ENCODE measurements around the gene SLC28A1.

SLC28A1 gene

GRCh38 chr15:84946772-84947489 is 62.5 kb downstream of the SLC28A1 start:
- no peak for FAIRE-seq

DNA sequence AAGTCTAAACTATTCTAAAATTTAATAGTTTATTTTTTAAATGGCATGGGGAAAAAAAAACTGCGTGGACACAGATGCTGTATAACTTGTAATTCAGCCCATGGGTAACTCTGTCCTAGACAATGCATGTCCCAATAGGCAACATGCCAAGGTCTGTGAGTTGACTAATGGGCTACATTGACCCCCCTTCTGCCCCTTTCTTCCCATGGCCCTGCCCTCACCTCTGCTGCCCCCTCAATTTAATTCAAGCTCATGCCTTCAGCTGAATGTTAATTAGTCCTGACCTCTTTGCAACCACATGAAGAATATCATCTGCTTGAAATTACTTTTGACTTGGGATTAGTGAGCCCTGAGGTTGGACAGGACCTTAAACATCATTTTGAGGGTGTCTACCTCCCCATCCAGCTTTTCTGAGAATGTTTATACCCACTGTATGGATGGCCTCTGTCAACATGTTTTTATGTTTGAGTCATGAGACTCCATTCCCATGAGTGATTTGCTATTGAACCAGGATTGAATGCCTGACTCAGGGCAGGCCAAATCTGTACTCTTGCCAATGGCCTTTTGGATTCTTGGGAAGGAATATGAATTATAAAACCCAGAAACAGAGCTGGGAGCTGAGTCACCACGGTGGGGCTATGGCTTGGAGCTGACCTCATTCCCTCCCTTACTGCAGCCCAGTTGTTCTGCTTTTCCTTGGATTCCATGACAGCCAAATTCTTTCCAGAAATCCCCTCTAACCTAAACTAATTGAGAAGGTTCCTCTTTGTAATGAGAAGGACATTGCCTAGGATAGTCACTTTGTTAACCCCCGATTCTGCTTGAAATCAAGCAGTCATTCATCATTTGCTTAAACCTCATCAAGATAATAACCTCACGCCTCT is 63.7 kb downstream of the SLC28A1 start:
- no peak for FAIRE-seq

DNA sequence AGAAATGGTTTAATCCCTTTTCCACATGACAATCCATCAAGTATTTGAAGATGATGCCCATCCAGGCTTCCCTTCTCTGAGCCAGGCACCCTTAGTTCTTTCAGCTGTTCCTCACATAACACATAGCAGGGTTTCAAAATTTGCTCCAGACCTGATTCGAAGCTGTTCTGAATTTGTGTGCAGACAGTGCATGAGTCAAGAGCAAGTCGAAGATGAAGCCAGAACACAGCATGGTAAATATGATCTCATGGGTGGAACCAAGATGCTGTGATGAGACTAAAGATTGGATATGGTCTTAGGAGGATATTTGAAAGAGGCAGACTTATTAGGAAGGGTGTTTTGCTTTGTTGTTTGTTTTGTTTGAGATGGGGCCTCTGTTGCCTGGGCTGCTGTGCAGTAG is 64.6 kb downstream of the SLC28A1 start:
- no peak for FAIRE-seq

- no peak for FAIRE-seq
These were observed 65.5 kb downstream of the SLC28A1 start for GRCh38 chr15:84949845-84950569.

- FAIRE-seq: no peak
These were observed 66.2 kb downstream of the SLC28A1 start for GRCh38 chr15:84950570-84951111.

DNA sequence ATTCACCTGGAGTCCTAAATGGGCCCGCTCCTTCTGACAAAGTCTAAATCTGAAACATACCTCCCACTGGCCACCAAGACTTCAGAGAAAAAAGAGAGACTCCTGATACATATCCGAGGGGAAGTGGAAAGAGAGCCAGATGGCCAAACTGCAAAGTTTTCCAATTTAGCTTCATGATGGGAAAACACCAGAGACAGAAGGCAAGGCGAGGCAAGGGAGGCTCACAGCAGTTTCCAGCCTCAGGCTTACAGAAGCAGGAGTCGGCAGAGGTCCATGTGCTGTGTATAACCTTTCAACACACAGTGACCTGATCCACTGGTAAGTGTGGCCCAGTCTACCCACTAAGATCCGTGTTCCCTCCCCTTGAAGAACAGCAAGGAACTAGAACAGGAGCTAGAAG is 67.3 kb downstream of the SLC28A1 start:
- no peak for FAIRE-seq

DNA sequence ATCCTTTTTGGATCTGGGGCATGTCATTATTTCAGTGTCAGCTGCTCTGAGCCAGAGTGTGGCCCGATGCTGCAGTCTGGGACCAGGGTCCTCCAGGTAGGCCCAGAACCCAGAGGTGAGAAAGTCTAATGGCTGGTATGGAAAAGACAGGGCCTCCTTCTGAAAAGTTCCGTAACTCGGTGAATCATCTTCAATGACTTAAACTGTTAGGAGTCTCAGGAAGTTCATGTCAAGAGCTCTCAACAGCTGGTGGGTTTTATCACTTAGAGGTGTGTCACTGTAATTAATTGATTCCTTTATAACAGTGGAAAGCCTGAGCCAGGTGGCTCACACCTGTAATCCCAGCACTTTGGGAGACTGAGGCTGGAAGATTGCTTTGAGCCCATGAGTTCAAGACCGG is 68.7 kb downstream of the SLC28A1 start:
- no peak for FAIRE-seq

DNA sequence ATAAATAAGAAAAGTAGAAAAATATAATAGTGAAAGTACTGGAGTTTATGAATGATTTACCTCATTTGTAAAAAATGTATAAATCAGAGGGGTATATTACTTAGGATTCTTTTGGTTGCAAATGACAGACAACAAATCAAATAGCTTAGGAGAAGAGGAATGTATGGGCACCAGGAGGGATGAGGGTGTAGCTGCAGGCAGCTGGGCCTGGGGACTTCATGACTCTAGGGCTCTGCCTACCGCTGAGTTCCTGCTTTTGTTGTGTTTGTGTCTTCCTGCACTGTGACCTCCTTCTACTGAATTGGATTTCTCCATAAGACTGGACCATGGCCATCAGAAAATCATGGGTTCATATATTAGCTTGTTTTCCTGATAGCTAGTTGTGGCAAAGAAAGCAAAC is 69.3 kb downstream of the SLC28A1 start:
- FAIRE-seq: no peak

- FAIRE-seq: no peak
These were observed 70.8 kb downstream of the SLC28A1 start for GRCh38 chr15:84955089-84955848.

GRCh38 chr15:84956199-84956598 is 71.7 kb downstream of the SLC28A1 start:
- no peak for FAIRE-seq

GRCh38 chr15:84960391-84961113 is 76.1 kb downstream of the SLC28A1 start:
- no peak for FAIRE-seq

- FAIRE-seq: no peak
These were observed 76.6 kb downstream of the SLC28A1 start for GRCh38 chr15:84961114-84961452.

GRCh38 chr15:84961707-84962106 is 77.2 kb downstream of the SLC28A1 start:
- no peak for FAIRE-seq

- FAIRE-seq: no peak
These were observed 78.5 kb downstream of the SLC28A1 start for GRCh38 chr15:84962955-84963354.

DNA sequence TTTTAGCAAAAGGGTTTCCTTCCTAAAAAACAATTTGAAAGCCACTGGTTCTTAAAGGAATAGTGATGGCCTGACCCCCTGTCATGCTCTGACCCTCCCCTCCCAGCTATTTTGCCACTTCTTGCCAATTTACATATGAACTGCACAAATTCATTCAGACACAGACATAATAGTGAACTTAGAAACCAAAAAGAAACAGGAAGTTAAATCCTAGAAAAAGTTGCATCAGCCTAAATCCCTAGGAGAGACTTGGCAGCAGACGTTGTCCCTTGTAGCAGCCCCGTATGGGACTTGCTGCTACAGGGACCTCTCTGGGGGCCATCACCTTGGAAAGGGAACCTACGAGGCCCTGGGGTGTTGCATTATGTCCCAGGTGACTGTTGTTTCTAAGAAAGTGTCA is 82.9 kb downstream of the SLC28A1 start:
- no peak for FAIRE-seq

GRCh38 chr15:84968301-84968700 is 83.8 kb downstream of the SLC28A1 start:
- FAIRE-seq: no peak

- FAIRE-seq: no peak
These were observed 84.8 kb downstream of the SLC28A1 start for GRCh38 chr15:84969257-84969656.

- FAIRE-seq: no peak
These were observed 86.4 kb downstream of the SLC28A1 start for GRCh38 chr15:84970843-84971242.

DNA sequence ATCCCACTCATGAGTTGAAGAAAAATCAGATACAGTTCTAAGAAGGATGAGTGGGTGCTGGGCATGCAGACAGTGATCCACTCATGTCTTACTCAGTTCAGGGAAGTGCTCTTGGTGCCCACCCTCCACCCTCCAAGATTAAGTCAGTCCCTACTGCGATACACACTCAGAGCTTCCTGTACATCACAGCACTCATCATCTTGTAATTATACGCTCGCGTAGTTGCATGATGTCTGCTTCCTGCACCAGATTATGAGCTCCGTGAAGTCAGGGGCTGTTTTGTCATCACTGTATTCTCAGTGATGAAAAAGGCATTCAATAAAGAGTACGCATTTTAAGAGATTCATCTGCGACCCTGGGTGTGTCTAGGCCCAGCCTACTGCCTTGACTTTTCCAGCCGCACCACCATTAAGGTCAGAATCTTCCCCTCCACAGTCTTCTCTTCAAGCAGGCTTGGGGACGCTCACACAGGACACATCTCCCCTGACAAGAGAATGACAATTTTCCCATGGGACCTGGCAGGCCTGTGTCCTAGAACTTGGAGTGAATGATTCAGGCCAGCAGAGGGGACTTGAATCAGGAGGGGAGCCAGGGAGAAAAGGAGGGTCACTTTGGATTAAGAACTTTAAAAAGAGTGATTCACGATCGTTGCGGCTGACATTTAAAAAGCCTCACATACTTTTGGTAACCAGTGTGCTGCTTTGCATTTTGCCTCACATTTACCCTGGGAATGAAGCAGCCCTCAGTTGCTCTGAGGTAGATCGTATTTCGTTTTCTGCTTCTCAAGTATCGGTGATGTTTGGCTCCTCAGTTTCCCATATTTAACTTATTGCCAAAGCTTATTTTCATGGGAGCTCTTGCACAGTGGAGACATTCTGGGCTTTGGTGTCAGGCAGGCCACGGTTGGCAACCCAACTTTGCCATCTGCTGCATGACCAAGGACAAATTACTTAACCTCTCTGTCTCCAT is 89.3 kb downstream of the SLC28A1 start:
- FAIRE-seq: no peak

DNA sequence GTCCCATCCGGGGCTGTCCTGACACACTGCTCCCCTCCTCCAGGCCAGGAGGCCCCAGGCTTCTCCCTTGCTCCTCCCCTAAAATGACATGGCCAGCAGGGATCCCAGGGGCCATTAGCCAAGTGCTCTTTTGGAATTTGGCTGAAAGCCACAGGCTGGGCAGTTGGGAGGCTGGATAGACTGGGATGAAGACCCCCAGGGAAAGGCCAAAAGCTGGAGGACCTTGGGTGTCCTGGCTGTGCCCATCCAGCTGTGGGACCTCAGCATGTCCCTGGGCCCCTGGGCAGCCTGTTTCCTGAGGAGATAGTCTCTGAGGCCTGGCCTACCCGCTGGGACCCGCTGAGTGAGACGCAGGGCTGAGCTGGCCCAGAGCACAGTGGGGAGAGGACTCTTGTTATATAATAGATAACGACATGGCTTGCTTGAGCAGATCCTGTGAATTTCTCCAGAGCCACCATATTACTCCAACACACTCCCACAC is 91.4 kb downstream of the SLC28A1 start:
- FAIRE-seq: no peak

All from islet of Langerhans (tissue), 1 donor.